HepG2 (cell line): ENCODE data around the gene VPS29. TPM values are rescaled to one million over a fixed set of nuclear protein-coding genes. Genes with fewer than 3 reads are reported as not detected.
"Not testable (repeated sequence)": the region's sequence is repeated elsewhere in the genome, so short reads cannot be mapped to it uniquely, and the experiment has no call there.

ENCODE experiments used
- ATAC-seq: fragments of 200-7000 bp; cut with Tn5 transposase; 3 replicates; pipeline ENCODE4 v1.9.1; 2020; ENCODE audit warnings: mild to moderate bottlenecking, moderate library complexity
- BruUV-seq: library from RNA; stranded (reverse); fragments of 400-500 nt; replicated peaks from 2 replicates; lab custom pipeline; 2021; lab: Mats Ljungman, UMichigan
- CTCF ChIA-PET: fragments of 300-600 bp; formaldehyde crosslinking; extraction: SDS; loops from one replicate; lab custom pipeline; 2021; ENCODE audit warnings: low total read pairs, inconsistent platforms, low intra/inter-chr PET ratio; lab: Yijun Ruan, JAX
- POLR2A ChIA-PET: fragments of 350-600 bp; sonication (Branson Sonifier 250); formaldehyde crosslinking; loops from one replicate; lab custom pipeline; 2020; ENCODE audit warnings: antibody characterized with exemption, inconsistent platforms; lab: Yijun Ruan, JAX
- DNase-seq: peaks from one replicate; pipeline ENCODE4 v3.0.0-alpha.2; 2015; ENCODE audit warnings: low spot score
- FAIRE-seq: peaks from 3 replicates; lab custom pipeline; 2011; peaks lifted over from hg19 to GRCh38; lab: Jason Lieb, UNC
- H2AFZ ChIP-seq: one replicate; pipeline ENCODE4 v1.6.1; 2011; ENCODE audit warnings: low read length, inconsistent platforms
- H3K27ac ChIP-seq: fragments of 300-600 bp; 3 replicates; pipeline ENCODE4 v1.8.0; 2011; ENCODE audit warnings: mixed run types, mild to moderate bottlenecking, mixed read lengths, low read length, inconsistent platforms; ENCODE audit not compliant: insufficient read depth; ENCODE audit errors: extremely low read length
- H3K27me3 ChIP-seq, 2 experiments: fragments of 200-600 bp in 1 of 2; 2 replicates in 1 of 2; 3 replicates in 1 of 2; pipeline versions ENCODE4 v1.6.0 to v1.8.0; 2011; ENCODE audit warnings: low read length in 2 of 2, mild to moderate bottlenecking in 2 of 2, moderate library complexity in 2 of 2, inconsistent platforms in 1 of 2; ENCODE audit not compliant: insufficient read depth in 2 of 2, control insufficient read depth in 1 of 2
- H3K36me3 ChIP-seq, 2 experiments: fragments of 200-600 bp in 1 of 2; replicated peaks in 1 of 2; 2 replicates in 1 of 2; 3 replicates in 1 of 2; pipeline versions ENCODE4 v1.5.1 to v1.8.0; 2011; ENCODE audit warnings: low read length in 2 of 2, inconsistent platforms in 1 of 2; ENCODE audit not compliant: insufficient read depth in 2 of 2, control insufficient read depth in 1 of 2
- H3K4me1 ChIP-seq: 2 replicates; pipeline ENCODE4 v1.5.1; 2012; ENCODE audit warnings: low read length, inconsistent platforms; ENCODE audit not compliant: insufficient read depth
- H3K4me2 ChIP-seq: 2 replicates; pipeline ENCODE4 v1.6.0; 2011; ENCODE audit warnings: low read depth, low read length, inconsistent platforms
- H3K4me3 ChIP-seq, 3 experiments: fragments of 200-600 bp in 1 of 3; sonication (generic), shearing (Covaris generic) in 1 of 3; replicated peaks in 1 of 3; 2 replicates each; pipeline ENCODE4 v1.5.1; 2011 to 2016; ENCODE audit warnings: low read length in 3 of 3, inconsistent platforms in 2 of 3, low read depth in 2 of 3, mild to moderate bottlenecking in 2 of 3, control low read depth in 1 of 3, mixed read lengths in 1 of 3; ENCODE audit not compliant: insufficient read depth in 1 of 3
- H3K79me2 ChIP-seq: one replicate; pipeline ENCODE4 v1.6.1; 2011; ENCODE audit warnings: low read length, inconsistent platforms; ENCODE audit not compliant: insufficient read depth
- H3K9ac ChIP-seq: 2 replicates; pipeline ENCODE4 v1.6.0; 2011; ENCODE audit warnings: mild to moderate bottlenecking, low read depth, low read length, inconsistent platforms; ENCODE audit not compliant: insufficient read depth
- H3K9me3 ChIP-seq: 2 replicates; pipeline ENCODE4 v1.5.1; 2012; ENCODE audit warnings: mild to moderate bottlenecking, low read length
- H4K20me1 ChIP-seq: 2 replicates; pipeline ENCODE4 v1.6.0; 2011; ENCODE audit warnings: inconsistent platforms, mild to moderate bottlenecking, low read length, moderate library complexity; ENCODE audit not compliant: insufficient read depth
- ASH2L ChIP-seq: fragments of 300-600, 200-600 bp; sonication (generic); IDR thresholded peaks from 2 replicates; pipeline ENCODE4 v1.7.0; 2017; ENCODE audit warnings: low read depth, mild to moderate bottlenecking, moderate library complexity, mixed read lengths, low read length; ENCODE audit not compliant: insufficient read length
- BCL6 ChIP-seq: IDR thresholded peaks from 2 replicates; pipeline ENCODE4 v1.6.1; 2016; ENCODE audit warnings: missing genetic modification reagents, missing compliant biosample characterization
- GFI1 ChIP-seq: sonication (generic); formaldehyde crosslinking; IDR thresholded peaks from 2 replicates; pipeline ENCODE4 v1.5.0; 2020; ENCODE audit warnings: missing genetic modification reagents, mild to moderate bottlenecking, borderline replicate concordance
- HDAC1 ChIP-seq: sonication (generic); formaldehyde crosslinking; IDR thresholded peaks from 2 replicates; pipeline ENCODE4 v1.5.1; 2020; ENCODE audit warnings: mild to moderate bottlenecking, missing genetic modification reagents
- ZNF230 ChIP-seq: sonication (generic); formaldehyde crosslinking; IDR thresholded peaks from 2 replicates; pipeline ENCODE4 v1.4.0; 2020; ENCODE audit warnings: mild to moderate bottlenecking, missing genetic modification reagents
- ZNF598 ChIP-seq: sonication (generic); formaldehyde crosslinking; IDR thresholded peaks from 2 replicates; pipeline ENCODE4 v1.5.1; 2020; ENCODE audit warnings: mild to moderate bottlenecking, missing genetic modification reagents, borderline replicate concordance
- ZNF644 ChIP-seq: IDR thresholded peaks from 2 replicates; pipeline ENCODE4 v1.6.1; 2016; ENCODE audit warnings: low read depth
- ZNF891 ChIP-seq: sonication (generic); formaldehyde crosslinking; IDR thresholded peaks from 2 replicates; pipeline ENCODE4 v1.5.0; 2020; ENCODE audit warnings: mild to moderate bottlenecking, missing genetic modification reagents
- WGBS: methylation state at CpG from one replicate; pipeline ENCODE4 v1.1.6; 2017; ENCODE audit warnings: low lambda C conversion rate; 5-methylcytosine and 5-hydroxymethylcytosine counted together
- in situ Hi-C: cut with HindIII; loops from 2 replicates; pipeline ENCODE4 v1.10.0; 2017; ENCODE audit warnings: low pct_unique_long_range_greater_than_20kb; ENCODE audit not compliant: extremely low pct_ligation_motif_present
- intact Hi-C: fragments of 100-400 bp; cut with micrococcal nuclease; formaldehyde crosslinking; loops from one replicate; pipeline ENCODE4 v1.10.0; 2022; ENCODE audit not compliant: unreplicated experiment
- polyA plus RNA-seq, 8 experiments: library from polyadenylated mRNA; depleted of rRNA in 3 of 8; stranded (reverse) in 7 of 8; unstranded in 1 of 8; fragments of >200 nt; fragmentation: Illumina TruSeq in 4 of 8; extraction: Trizol in 4 of 8; gene quantifications; 2 replicates each; pipeline versions ENCODE4 v1.2.1 to v1.2.3, GENCODE V29; 2011 to 2016; ENCODE audit warnings: low read depth in 4 of 8, missing spikeins in 1 of 8, mixed read lengths in 1 of 8; ENCODE audit not compliant: insufficient read depth in 1 of 8
- total RNA-seq, 5 experiments: library from RNA; depleted of rRNA; stranded (reverse); fragments of >200 nt; fragmentation: Illumina TruSeq; extraction: Trizol; gene quantifications; 2 replicates each; pipeline ENCODE4 v1.2.3, GENCODE V29; 2016; ENCODE audit warnings: low read depth in 1 of 5
- TF ChIP-seq, protein P1 (sequence below): sonication (generic); formaldehyde crosslinking; IDR thresholded peaks from 2 replicates; pipeline ENCODE4 v1.9.0; 2021; ENCODE audit warnings: missing genetic modification reagents, mild to moderate bottlenecking, borderline replicate concordance
- TF ChIP-seq, protein P2 (sequence below): IDR thresholded peaks from 2 replicates; pipeline ENCODE4 v1.6.1; 2016; ENCODE audit warnings: low read depth

Gene VPS29
- total and polyA plus RNA-seq, 2 of the 13 experiments (the other 11 are each of a cell fraction or from before 2014, with no cell fraction given): 107 to 114 TPM

DNA sequence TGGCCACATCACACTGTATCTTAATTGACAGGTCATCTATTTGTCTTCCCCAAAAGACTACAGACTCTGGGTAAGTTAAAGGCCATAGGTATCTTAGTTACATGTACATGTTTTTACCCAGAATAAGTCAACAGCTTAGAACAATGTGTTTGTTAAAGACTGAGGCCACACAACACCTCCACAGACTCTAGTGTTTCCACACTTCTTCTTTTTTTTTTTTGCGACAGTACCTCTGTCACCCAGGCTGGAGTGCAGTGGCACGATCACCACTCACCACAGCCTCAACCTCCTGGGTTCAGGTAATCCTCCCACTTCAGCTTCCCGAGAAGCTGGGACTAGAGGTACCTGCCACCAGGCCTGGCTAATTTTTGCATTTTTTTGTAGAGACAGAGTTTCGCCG lies 35.1 kb downstream of the VPS29 start (continued):
- TF ChIP-seq, protein P1, sequence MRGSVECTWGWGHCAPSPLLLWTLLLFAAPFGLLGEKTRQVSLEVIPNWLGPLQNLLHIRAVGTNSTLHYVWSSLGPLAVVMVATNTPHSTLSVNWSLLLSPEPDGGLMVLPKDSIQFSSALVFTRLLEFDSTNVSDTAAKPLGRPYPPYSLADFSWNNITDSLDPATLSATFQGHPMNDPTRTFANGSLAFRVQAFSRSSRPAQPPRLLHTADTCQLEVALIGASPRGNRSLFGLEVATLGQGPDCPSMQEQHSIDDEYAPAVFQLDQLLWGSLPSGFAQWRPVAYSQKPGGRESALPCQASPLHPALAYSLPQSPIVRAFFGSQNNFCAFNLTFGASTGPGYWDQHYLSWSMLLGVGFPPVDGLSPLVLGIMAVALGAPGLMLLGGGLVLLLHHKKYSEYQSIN (CRISPR knock-in tag): no peak
- no peak for TF ChIP-seq ASH2L
- TF ChIP-seq GFI1 (CRISPR knock-in tag): no peak
- no peak for TF ChIP-seq ZNF644
- no peak for TF ChIP-seq HDAC1 (CRISPR knock-in tag)
- no peak for TF ChIP-seq BCL6
- no peak for TF ChIP-seq ZNF230
- no peak for TF ChIP-seq ZNF891
- no peak for TF ChIP-seq ZNF598 (CRISPR knock-in tag)
- TF ChIP-seq, protein P2, sequence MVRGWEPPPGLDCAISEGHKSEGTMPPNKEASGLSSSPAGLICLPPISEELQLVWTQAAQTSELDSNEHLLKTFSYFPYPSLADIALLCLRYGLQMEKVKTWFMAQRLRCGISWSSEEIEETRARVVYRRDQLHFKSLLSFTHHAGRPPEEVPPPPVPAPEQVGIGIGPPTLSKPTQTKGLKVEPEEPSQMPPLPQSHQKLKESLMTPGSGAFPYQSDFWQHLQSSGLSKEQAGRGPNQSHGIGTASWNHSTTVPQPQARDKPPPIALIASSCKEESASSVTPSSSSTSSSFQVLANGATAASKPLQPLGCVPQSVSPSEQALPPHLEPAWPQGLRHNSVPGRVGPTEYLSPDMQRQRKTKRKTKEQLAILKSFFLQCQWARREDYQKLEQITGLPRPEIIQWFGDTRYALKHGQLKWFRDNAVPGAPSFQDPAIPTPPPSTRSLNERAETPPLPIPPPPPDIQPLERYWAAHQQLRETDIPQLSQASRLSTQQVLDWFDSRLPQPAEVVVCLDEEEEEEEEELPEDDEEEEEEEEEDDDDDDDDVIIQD (CRISPR knock-in tag): no peak
- TF ChIP-seq, all 625 proteins: peak for 0

DNA sequence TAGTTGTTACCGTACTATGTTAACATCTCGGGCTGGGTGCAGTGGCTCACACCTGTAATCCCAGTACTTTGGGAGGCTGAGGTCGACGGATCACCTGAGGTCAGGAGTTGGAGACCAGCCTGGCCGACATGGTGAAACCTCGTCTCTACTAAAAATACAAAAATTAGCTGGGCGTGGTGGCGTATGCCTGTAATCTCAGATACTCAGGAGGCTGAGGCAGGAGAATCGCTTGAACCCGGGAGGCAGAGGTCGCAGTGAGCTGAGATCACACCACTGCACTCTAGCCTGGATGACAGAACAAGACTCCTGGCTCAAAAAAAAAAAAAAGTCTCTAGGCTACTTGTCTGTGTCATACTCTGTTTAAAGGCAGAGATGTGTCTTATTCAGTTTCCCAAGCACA lies 36.1 kb downstream of the VPS29 start:
- H3K4me3 ChIP-seq, H4K20me1 ChIP-seq, H3K9me3 ChIP-seq, CTCF ChIA-PET, POLR2A ChIA-PET, BruUV-seq, DNase-seq, intact Hi-C loops, H2AFZ ChIP-seq, FAIRE-seq, H3K27me3 ChIP-seq, in situ Hi-C loops, ATAC-seq, H3K27ac ChIP-seq, H3K4me2 ChIP-seq: not testable (repeated sequence)
- peaks cover 3 to 32% of the 10 kb centered on the region in 2 experiments for H3K36me3 ChIP-seq
- WGBS: 98% methylated on average over 11 of the region's 11 CpGs
- H3K79me2 ChIP-seq: peaks cover 22% of the 10 kb centered on the region
- H3K4me1 ChIP-seq: peaks cover 24% of the 10 kb centered on the region
- 0 out of 2 replicates have a peak overlapping the region, but pooled peaks have one; percentile 94 for H3K9ac ChIP-seq
